Adrenal gland (tissue), 12 donors: ENCODE measurements around the gene NMNAT1. TPM values are rescaled to one million over a fixed set of nuclear protein-coding genes. Genes with fewer than 3 reads are reported as not detected.

ENCODE experiments used
- DNase-seq, 7 donors: peaks; one replicate each; pipeline ENCODE4 v3.0.0-alpha.2; 2019 to 2020
- H3K27ac ChIP-seq, 5 donors: fragments of 200-600 bp; sonication (generic) in 4 of 5; 1 replicate in 3 of 5; 2 replicates in 2 of 5; pipeline versions ENCODE4 v1.5.1 to v1.8.0; 2016 to 2020; ENCODE audit warnings: mild to moderate bottlenecking in 1 of 5
- H3K27me3 ChIP-seq: fragments of 200-600 bp; 2 replicates; pipeline ENCODE4 v1.8.0; 2021
- H3K36me3 ChIP-seq, 2 donors: fragments of 200-600 bp; replicated peaks in 1 of 2; 1 replicate in 1 of 2; 2 replicates in 1 of 2; pipeline versions ENCODE4 v1.5.1 to v1.8.0; 2018 to 2022
- H3K4me1 ChIP-seq, 2 donors: fragments of 200-600 bp; replicated peaks in 1 of 2; 1 replicate in 1 of 2; 2 replicates in 1 of 2; pipeline versions ENCODE4 v1.5.1 to v1.8.0; 2018 to 2021
- H3K4me3 ChIP-seq, 4 donors: fragments of 200-600 bp; sonication (generic) in 3 of 4; one replicate each; pipeline ENCODE4 v1.5.1; 2016 to 2018
- H3K9me3 ChIP-seq, 3 donors: fragments of 200-600 bp; sonication (generic) in 1 of 3; replicated peaks in 1 of 3; 1 replicate in 2 of 3; 2 replicates in 1 of 3; pipeline versions ENCODE4 v1.5.1 to v1.8.0; 2016 to 2021
- POLR2A ChIP-seq, 2 donors: fragments of 450-650 bp; IDR thresholded peaks; one replicate each; pipeline ENCODE4 v1.6.1; 2017; ENCODE audit warnings: antibody characterized with exemption in 2 of 2, mild to moderate bottlenecking in 2 of 2, moderate library complexity in 1 of 2
- WGBS, 4 donors: extraction: QIAGEN DNeasy Blood & Tissue Kit in 2 of 4; methylation state at CpG; one replicate each; pipeline versions ENCODE4 v1.1.5 to v1.1.7; 2013 to 2017; 5-methylcytosine and 5-hydroxymethylcytosine counted together
- intact Hi-C, 2 donors: fragments of 100-400 bp; cut with DNase I; formaldehyde crosslinking; loops; one replicate each; pipeline versions ENCODE4 v1.14.1 to v1.15.0; 2022 to 2023
- polyA plus RNA-seq, 3 donors: library from polyadenylated mRNA; stranded (reverse); fragments of 200-250 nt in 2 of 3; fragments of 350-450 nt in 1 of 3; fragmentation: Illumina TruSeq in 1 of 3; extraction: RNeasy Lipid Tissue Mini Kit (QIAGEN cat#74804) in 1 of 3; gene quantifications; one replicate each; pipeline ENCODE4 v1.2.3, GENCODE V29; 2013 to 2014
- total RNA-seq, 9 donors: library from RNA; depleted of rRNA in 4 of 9; stranded (reverse); fragments of >200 nt in 4 of 9; fragments of 120-200 nt in 1 of 9; fragmentation: NEBNext Ultra II Directional in 1 of 9; extraction: Animal tissue kit (Norgen Biotek cat#: 25700) in 1 of 9; gene quantifications; one replicate each; pipeline versions ENCODE4 v1.1.0 to v1.2.4, GENCODE V29; 2013 to 2023
- TF ChIP-seq, protein P1 (sequence below), 6 experiments: fragments of 450-650 bp in 4 of 6; fragments of 200-600 bp in 2 of 6; sonication (generic) in 1 of 6; IDR thresholded peaks; 1 replicate in 5 of 6; 2 replicates in 1 of 6; pipeline versions ENCODE4 v1.5.1 to v1.8.0; 2016 to 2021; ENCODE audit warnings: antibody characterized with exemption in 6 of 6, mild to moderate bottlenecking in 2 of 6, moderate library complexity in 1 of 6
- donor health status: healthy with polysubstance abuse.
- donor health status: Bipolar disorder and iron deficiency.
- donor health status: DM: yes; HTN: yes; CAD: no.
- donor health status: DM: no; HTN: no; CAD: no.
- donor health status: DM: no; HTN: no; CAD: no.
- donor health status: DM: yes; HTN: yes; CAD: no.

Gene NMNAT1
- total and polyA plus RNA-seq, 12 donors = 5.6 to 27.1 (median 11.7) TPM

- WGBS, 4 donors = 79 to 95% (median 83%) methylated on average over 4 of the region's 4 CpGs
- intact Hi-C loops = no loop called here
- H3K27me3 ChIP-seq = no peaks in the 10 kb centered on the region
- no peaks in the 10 kb centered on the region for H3K36me3 ChIP-seq
- H3K4me3 ChIP-seq = no peak overlapping the region
- H3K27ac ChIP-seq = no peak overlapping the region
- H3K9me3 ChIP-seq = no peaks in the 10 kb centered on the region
- H3K4me1 ChIP-seq = peaks cover 16 to 32% of the 10 kb centered on the region in 2 donors
- DNase-seq = no peak
- TF ChIP-seq, protein P1, sequence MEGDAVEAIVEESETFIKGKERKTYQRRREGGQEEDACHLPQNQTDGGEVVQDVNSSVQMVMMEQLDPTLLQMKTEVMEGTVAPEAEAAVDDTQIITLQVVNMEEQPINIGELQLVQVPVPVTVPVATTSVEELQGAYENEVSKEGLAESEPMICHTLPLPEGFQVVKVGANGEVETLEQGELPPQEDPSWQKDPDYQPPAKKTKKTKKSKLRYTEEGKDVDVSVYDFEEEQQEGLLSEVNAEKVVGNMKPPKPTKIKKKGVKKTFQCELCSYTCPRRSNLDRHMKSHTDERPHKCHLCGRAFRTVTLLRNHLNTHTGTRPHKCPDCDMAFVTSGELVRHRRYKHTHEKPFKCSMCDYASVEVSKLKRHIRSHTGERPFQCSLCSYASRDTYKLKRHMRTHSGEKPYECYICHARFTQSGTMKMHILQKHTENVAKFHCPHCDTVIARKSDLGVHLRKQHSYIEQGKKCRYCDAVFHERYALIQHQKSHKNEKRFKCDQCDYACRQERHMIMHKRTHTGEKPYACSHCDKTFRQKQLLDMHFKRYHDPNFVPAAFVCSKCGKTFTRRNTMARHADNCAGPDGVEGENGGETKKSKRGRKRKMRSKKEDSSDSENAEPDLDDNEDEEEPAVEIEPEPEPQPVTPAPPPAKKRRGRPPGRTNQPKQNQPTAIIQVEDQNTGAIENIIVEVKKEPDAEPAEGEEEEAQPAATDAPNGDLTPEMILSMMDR (IDR thresholded peaks at IDR 0.05) = no peak
- no peak for TF ChIP-seq POLR2A (IDR thresholded peaks at IDR 0.05)
Measured at GRCh38 chr1:9905010-9905409, 38.3 kb upstream of the NMNAT1 start.

- Histone ChIP-seq H3K4me1 (peaks cover 15 to 27% of the 10 kb centered on the region in 2 donors), H3K9me3 (no peaks in the 10 kb centered on the region), H3K36me3 (no peaks in the 10 kb centered on the region), H3K4me3 (no peak overlapping the region), H3K27me3 (no peaks in the 10 kb centered on the region), H3K27ac (no peak overlapping the region)
- intact Hi-C loops = no loop called here
- DNase-seq = no peak
- no peak for TF ChIP-seq POLR2A (IDR thresholded peaks at IDR 0.05)
- TF ChIP-seq, protein P1 (IDR thresholded peaks at IDR 0.05) = no peak
- 93 to 94% (median 93%) methylated on average over 2 of the region's 2 CpGs for WGBS, 4 donors
Measured at GRCh38 chr1:9906466-9906865, 36.8 kb upstream of the NMNAT1 start.

GRCh38 chr1:9907441-9907840, 35.8 kb upstream of the NMNAT1 start:
- no peak for TF ChIP-seq POLR2A (IDR thresholded peaks at IDR 0.05)
- TF ChIP-seq, protein P1 (IDR thresholded peaks at IDR 0.05) = no peak
- intact Hi-C loops = no loop called here
- no peaks in the 10 kb centered on the region for H3K9me3 ChIP-seq
- H3K4me3 ChIP-seq = no peak overlapping the region
- H3K27me3 ChIP-seq = no peaks in the 10 kb centered on the region
- H3K36me3 ChIP-seq = no peaks in the 10 kb centered on the region
- WGBS, 4 donors = 78 to 89% (median 85%) methylated on average over 5 of the region's 5 CpGs
- H3K27ac ChIP-seq = no peak overlapping the region
- H3K4me1 ChIP-seq = peaks cover 9 to 18% of the 10 kb centered on the region in 2 donors
- no peak for DNase-seq

GRCh38 chr1:9908871-9909233, 34.4 kb upstream of the NMNAT1 start:
- H3K4me3 ChIP-seq = peak overlapping the region in 1 of 4 donors; percentile 58
- TF ChIP-seq, protein P1 (IDR thresholded peaks at IDR 0.05) = no peak
- no peak for TF ChIP-seq POLR2A (IDR thresholded peaks at IDR 0.05)
- intact Hi-C loops = no loop called here
- H3K27me3 ChIP-seq = no peaks in the 10 kb centered on the region
- peaks cover 9 to 17% of the 10 kb centered on the region in 2 donors for H3K4me1 ChIP-seq
- DNase-seq = no peak
- H3K27ac ChIP-seq = no peak overlapping the region
- no peaks in the 10 kb centered on the region for H3K9me3 ChIP-seq
- no peaks in the 10 kb centered on the region for H3K36me3 ChIP-seq
- 71 to 88% (median 78%) methylated on average over 4 of the region's 4 CpGs for WGBS, 4 donors
